OCI-LY7 (cell line): Measurements from ENCODE around the gene RUVBL1. TPM values are rescaled to one million over a fixed set of nuclear protein-coding genes. Genes with fewer than 3 reads are reported as not detected.

ENCODE experiments used
- BruUV-seq: library from RNA; stranded (reverse); fragments of 400-500 nt; replicated peaks from 2 replicates; lab custom pipeline; 2021; lab: Mats Ljungman, UMichigan
- CTCF ChIA-PET: fragments of 300-600 bp; sonication (Branson Sonifier 250); formaldehyde crosslinking; loops from one replicate; lab custom pipeline; 2022; ENCODE audit warnings: antibody characterized with exemption; ENCODE audit not compliant: unreplicated experiment; lab: Charles Lee
- POLR2A ChIA-PET: fragments of 300-600 bp; sonication (Branson Sonifier 250); formaldehyde crosslinking; loops from one replicate; lab custom pipeline; 2022; ENCODE audit warnings: antibody characterized with exemption; lab: Charles Lee
- DNase-seq: peaks from one replicate; pipeline ENCODE4 v3.0.0-alpha.2; 2015; ENCODE audit warnings: low spot score
- H2AFZ ChIP-seq: fragments of 200-600 bp; sonication (generic), shearing (Covaris generic); 2 replicates; pipeline ENCODE4 v1.6.1; 2014; ENCODE audit warnings: mild to moderate bottlenecking, antibody characterized with exemption, low read length, moderate library complexity
- H3K27ac ChIP-seq: fragments of 200-600 bp; sonication (generic); 2 replicates; pipeline ENCODE4 v1.5.1; 2014; ENCODE audit warnings: mixed run types, low read depth, mild to moderate bottlenecking, moderate library complexity, low read length, inconsistent platforms; ENCODE audit not compliant: poor library complexity, severe bottlenecking
- H3K36me3 ChIP-seq: fragments of 200-600 bp; sonication (generic); 2 replicates; pipeline ENCODE4 v1.6.1; 2014; ENCODE audit warnings: mild to moderate bottlenecking, antibody characterized with exemption, low read length, moderate library complexity, mixed read lengths; ENCODE audit not compliant: insufficient read depth
- H3K4me1 ChIP-seq: fragments of 200-600 bp; sonication (generic); 2 replicates; pipeline ENCODE4 v1.5.1; 2014; ENCODE audit warnings: mild to moderate bottlenecking, low read length; ENCODE audit not compliant: insufficient read depth, poor library complexity, severe bottlenecking
- H3K4me2 ChIP-seq: fragments of 200-600 bp; sonication (generic); 2 replicates; pipeline ENCODE4 v1.6.1; 2014; ENCODE audit warnings: mild to moderate bottlenecking, low read length
- H3K4me3 ChIP-seq: fragments of 200-600 bp; sonication (generic); 2 replicates; pipeline ENCODE4 v1.5.1; 2014; ENCODE audit warnings: mild to moderate bottlenecking, low read depth, low read length; ENCODE audit not compliant: poor library complexity, severe bottlenecking
- H3K79me2 ChIP-seq: fragments of 200-600 bp; sonication (generic); 2 replicates; pipeline ENCODE4 v1.6.1; 2016; ENCODE audit warnings: low read depth, mild to moderate bottlenecking, low read length, moderate library complexity, mixed read lengths; ENCODE audit not compliant: insufficient read depth
- H3K9me2 ChIP-seq: fragments of 200-600 bp; sonication (generic); 2 replicates; pipeline ENCODE4 v1.6.1; 2016; ENCODE audit warnings: mild to moderate bottlenecking, low read length, mixed read lengths; ENCODE audit not compliant: insufficient read depth
- H3K9me3 ChIP-seq: fragments of 200-600 bp; sonication (generic); 2 replicates; pipeline ENCODE4 v1.6.1; 2014; ENCODE audit warnings: mild to moderate bottlenecking, mixed run types, low read length, mixed read lengths
- H4K20me1 ChIP-seq: fragments of 200-600 bp; sonication (generic); 2 replicates; pipeline ENCODE4 v1.6.1; 2014; ENCODE audit warnings: mild to moderate bottlenecking, antibody characterized with exemption, low read length, moderate library complexity, mixed read lengths; ENCODE audit not compliant: insufficient read depth
- CTCF ChIP-seq: fragments of 200-600 bp; sonication (generic); conservative IDR thresholded peaks from 2 replicates; pipeline ENCODE4 v1.5.1; 2014; ENCODE audit warnings: mild to moderate bottlenecking, antibody characterized with exemption, low read length, moderate library complexity, mixed read lengths
- EZH2phosphoT487 ChIP-seq: fragments of 200-600 bp; sonication (generic); IDR thresholded peaks from 2 replicates; pipeline ENCODE4 v1.6.1; 2018; ENCODE audit warnings: low read depth, borderline replicate concordance, mild to moderate bottlenecking, mixed run types, antibody characterized with exemption, low read length, moderate library complexity, mixed read lengths
- intact Hi-C: fragments of 100-400 bp; cut with micrococcal nuclease; formaldehyde crosslinking; loops from one replicate; pipeline ENCODE4 v1.10.0; 2022; ENCODE audit not compliant: unreplicated experiment
- total RNA-seq, 2 experiments: library from RNA; depleted of rRNA in 1 of 2; stranded (reverse); fragments of >200 nt in 1 of 2; shearing (Covaris generic) in 1 of 2; gene quantifications; 2 replicates each; pipeline ENCODE4 v1.2.3, GENCODE V29; 2014 to 2022

The RUVBL1 gene
- total RNA-seq, 2 experiments from 2014 or later, result 91.4 to 103 TPM

- Histone ChIP-seq H3K4me2 (peak overlapping the region; percentile 2; the same call in 1 of the 2 replicates), H3K79me2 (peaks cover 48% of the 10 kb centered on the region), H3K27ac (no peak overlapping the region), H3K9me3 (no peaks in the 10 kb centered on the region), H4K20me1 (no peaks in the 10 kb centered on the region; the same call in 1 of the 2 replicates), H3K4me1 (peaks cover 33% of the 10 kb centered on the region), H2AFZ (no peak overlapping the region), H3K36me3 (peaks cover 97% of the 10 kb centered on the region), H3K4me3 (no peak overlapping the region), H3K9me2 (no peaks in the 10 kb centered on the region)
- no peak for TF ChIP-seq CTCF
- no peak for TF ChIP-seq EZH2phosphoT487
- CTCF ChIA-PET, result interaction anchor here (0.6 kb wide), 1 partner anchor 312 kb away, joined by 3 read pairs; no protein-coding TSS in a partner anchor
- BruUV-seq, result no TSS peak
- intact Hi-C loops, result no loop called here
- peak; percentile 30 for DNase-seq
- POLR2A ChIA-PET, result interaction anchor here (2.2 kb wide), 1 partner anchor 11 kb away, joined by 12 read pairs; the partner anchor contains the start of gene RUVBL1
These were observed 11.1 kb downstream of the RUVBL1 start for GRCh38 chr3:128112357-128112968.

GRCh38 chr3:128111147-128111546 is 12.5 kb downstream of the RUVBL1 start:
- no TSS peak for BruUV-seq
- peaks cover 33% of the 10 kb centered on the region for H3K4me1 ChIP-seq
- peaks cover 97% of the 10 kb centered on the region for H3K36me3 ChIP-seq
- intact Hi-C loops, result no loop called here
- no peak overlapping the region for H2AFZ ChIP-seq
- no peaks in the 10 kb centered on the region; the same call in 1 of the 2 replicates for H4K20me1 ChIP-seq
- ChIA-PET POLR2A (interaction anchor here (2.2 kb wide), 1 partner anchor 12 kb away, joined by 12 read pairs; the partner anchor contains the start of gene RUVBL1), CTCF (no interaction called here)
- DNase-seq, result no peak
- peaks cover 46% of the 10 kb centered on the region for H3K79me2 ChIP-seq
- H3K4me3 ChIP-seq, result no peak overlapping the region
- no peaks in the 10 kb centered on the region for H3K9me2 ChIP-seq
- H3K27ac ChIP-seq, result no peak overlapping the region
- no peak for TF ChIP-seq EZH2phosphoT487
- TF ChIP-seq CTCF, result no peak
- H3K9me3 ChIP-seq, result no peaks in the 10 kb centered on the region
- no peak overlapping the region for H3K4me2 ChIP-seq

- no peak for TF ChIP-seq EZH2phosphoT487
- no TSS peak for BruUV-seq
- intact Hi-C loops, result no loop called here
These were observed 15.8 kb downstream of the RUVBL1 start for GRCh38 chr3:128107834-128108233.

More at GRCh38 chr3:128107834-128108233, 15.8 kb downstream of the RUVBL1 start:
- POLR2A ChIA-PET, result no interaction called here
- Histone ChIP-seq H3K4me2 (no peak overlapping the region), H3K4me3 (no peak overlapping the region), H3K79me2 (peaks cover 18% of the 10 kb centered on the region), H3K27ac (no peak overlapping the region), H3K36me3 (peaks cover 98% of the 10 kb centered on the region), H2AFZ (no peak overlapping the region), H3K9me2 (no peaks in the 10 kb centered on the region), H4K20me1 (no peaks in the 10 kb centered on the region), H3K9me3 (no peaks in the 10 kb centered on the region), H3K4me1 (peaks cover 4% of the 10 kb centered on the region)
- CTCF ChIA-PET, result no interaction called here
- no peak for DNase-seq
